ENCODE data around the gene TMEM267.
"Not testable (repeated sequence)": the region's sequence is repeated elsewhere in the genome, so short reads cannot be mapped to it uniquely, and the experiment has no call there.

TMEM267 gene

DNA sequence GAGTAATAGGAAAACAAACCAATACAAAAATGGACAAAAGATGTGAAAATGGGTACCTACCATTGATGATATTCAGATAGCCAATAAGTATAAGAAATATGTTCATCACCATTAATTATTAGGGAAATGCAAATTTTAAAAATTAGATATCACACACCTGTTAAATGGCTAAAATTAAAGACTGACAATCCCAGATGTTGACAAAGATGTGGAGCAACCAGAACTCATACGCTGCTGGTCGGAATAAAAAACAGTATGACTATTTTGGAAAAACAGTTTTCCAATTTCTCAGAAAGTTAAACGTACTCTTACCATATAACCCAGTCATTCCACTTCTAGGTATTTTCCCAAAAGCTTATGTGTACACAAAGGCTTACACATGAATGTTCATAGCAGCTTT, 27.1 kb downstream of the TMEM267 start:
- DNase-seq (ENCODE audit: low read depth): no peak

DNA sequence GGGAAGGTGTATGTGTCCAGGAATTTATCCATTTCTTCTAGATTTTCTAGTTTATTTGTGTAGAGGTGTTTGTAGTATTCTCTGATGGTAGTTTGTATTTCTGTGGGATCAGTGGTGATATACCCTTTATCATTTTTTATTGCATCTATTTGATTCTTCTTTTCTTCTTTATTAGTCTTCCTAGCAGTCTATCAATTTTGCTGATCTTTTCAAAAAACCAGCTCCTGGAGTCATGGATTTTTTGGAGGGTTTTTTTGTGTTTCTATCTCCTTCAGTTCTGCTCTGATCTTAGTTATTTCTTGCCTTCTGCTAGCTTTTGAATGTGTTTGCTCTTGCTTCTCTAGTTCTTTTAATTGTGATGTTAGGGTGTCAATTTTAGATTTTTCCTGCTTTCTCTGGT, 42.1 kb downstream of the TMEM267 start:
- not testable (repeated sequence) for DNase-seq (ENCODE audit: low read depth)

DNA sequence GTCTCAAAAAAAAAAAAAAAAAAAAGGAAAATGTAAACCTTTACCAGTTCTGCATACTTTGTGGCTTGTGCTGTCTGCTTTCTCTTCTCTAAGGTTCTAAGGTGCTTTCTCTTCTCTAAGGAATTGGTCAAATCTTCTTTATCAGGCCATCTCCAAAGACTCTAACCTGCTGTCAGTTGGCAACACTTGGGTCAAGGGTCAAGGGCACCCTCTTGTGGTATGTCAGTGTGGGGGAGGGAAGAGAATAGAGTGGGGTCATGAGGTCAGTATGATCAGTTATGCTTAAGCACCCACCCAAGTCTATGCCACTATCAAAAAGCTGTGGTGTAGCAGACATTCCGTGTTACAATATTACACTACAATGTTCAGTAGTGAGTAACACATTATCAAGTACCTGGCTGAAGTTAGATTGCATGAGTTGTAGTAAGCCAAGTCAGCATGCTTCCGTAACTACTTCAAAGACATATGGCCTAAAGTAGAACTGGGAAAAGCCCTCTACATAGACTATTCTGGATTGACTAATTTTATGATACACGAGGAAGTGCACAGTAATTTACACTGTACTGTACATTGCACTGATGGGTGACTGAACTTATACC, 46.5 kb downstream of the TMEM267 start:
- DNase-seq (ENCODE audit: low read depth): no peak

- DNase-seq (ENCODE audit: low read depth): no peak
Observed at GRCh38 chr5:43433382-43433781, 50.3 kb downstream of the TMEM267 start.

- no peak for DNase-seq (ENCODE audit: low read depth)
Observed at GRCh38 chr5:43432486-43433375, 50.9 kb downstream of the TMEM267 start.

DNA sequence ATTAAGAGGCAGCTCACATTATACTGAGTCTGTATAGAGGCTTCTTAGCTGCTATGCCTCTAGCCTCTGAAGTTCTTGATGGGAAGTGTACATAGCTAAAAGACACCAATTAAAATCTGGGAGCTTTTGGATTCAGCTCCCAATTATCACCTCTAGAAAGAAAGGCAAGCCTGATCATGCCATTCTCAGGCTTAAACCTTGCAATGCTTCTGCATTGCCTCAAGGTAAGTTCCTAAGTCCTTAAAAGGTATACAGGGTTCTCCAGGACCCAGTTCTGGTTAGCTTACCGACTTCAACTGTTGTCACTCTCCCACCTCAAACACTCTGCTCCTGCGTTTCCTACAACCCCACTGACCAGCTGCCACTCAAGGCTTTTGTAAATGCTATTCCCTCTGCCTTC, 54.0 kb downstream of the TMEM267 start:
- DNase-seq (ENCODE audit: low read depth): no peak

- DNase-seq (ENCODE audit: low read depth): no peak
Observed at GRCh38 chr5:43429016-43429415, 54.6 kb downstream of the TMEM267 start.

DNA sequence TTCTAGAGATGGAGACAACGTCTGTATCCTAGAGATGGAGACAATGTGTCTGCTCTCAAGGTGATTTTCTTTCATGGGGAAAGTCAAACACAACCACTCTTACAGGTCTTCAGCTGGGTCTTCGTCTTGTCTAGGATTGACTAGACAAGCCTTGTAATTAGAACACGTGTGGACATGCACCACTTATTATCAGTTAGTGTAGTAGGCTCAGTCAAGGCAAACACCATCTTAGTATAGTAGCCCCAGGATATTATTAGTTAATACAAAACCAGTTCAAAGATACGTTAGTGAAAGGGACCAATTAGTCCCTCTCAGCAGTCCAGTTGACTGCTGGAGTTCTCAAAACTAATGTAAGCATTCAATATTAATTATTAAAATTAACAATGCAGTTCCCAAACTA, 56.4 kb downstream of the TMEM267 start:
- no peak for DNase-seq (ENCODE audit: low read depth)

- DNase-seq (ENCODE audit: low read depth): no peak
Observed at GRCh38 chr5:43425983-43426382, 57.7 kb downstream of the TMEM267 start.

DNA sequence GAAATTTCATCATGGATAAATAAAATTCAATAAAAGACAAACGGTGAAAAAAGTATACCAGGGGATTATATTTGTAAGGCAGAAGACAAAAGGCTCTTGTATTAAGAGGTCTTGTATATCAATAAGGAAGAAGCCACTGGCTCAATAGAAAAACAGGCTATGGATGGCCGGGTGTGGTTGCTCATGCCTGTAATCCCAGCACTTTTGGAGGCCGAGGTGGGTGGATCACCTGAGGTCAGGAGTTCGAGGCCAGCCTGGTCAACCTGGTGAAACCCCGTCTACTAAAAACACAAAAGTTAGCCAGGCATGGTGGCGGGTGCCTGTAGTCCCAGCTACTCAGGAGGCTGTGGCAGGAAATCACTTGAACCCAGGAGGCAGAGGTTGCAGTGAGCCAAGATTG, 60.6 kb downstream of the TMEM267 start:
- not testable (repeated sequence) for DNase-seq (ENCODE audit: low read depth)

DNA sequence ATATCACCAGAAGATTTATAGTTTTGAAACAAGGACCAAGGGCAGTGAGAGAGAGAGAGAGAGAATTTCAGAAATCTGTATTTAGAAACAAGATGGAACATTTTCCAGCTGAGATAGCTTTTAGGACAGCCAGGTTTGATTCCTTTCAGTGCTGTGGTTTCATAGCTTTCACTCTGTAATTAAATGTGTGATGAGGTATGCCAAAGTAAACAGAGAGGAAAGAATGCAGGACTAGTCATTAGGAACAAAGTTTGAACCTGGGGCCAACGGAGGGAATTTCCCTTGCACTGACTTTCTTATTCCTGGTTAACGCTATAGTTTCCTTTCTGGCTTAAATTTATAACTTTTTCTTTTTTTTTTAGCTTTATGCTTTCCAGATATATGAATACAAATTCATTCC, 61.5 kb downstream of the TMEM267 start:
- DNase-seq (ENCODE audit: low read depth): no peak

GRCh38 chr5:43421450-43422133, 62.1 kb downstream of the TMEM267 start:
- DNase-seq (ENCODE audit: low read depth): no peak

- DNase-seq (ENCODE audit: low read depth): no peak
Observed at GRCh38 chr5:43420241-43420640, 63.4 kb downstream of the TMEM267 start.

GRCh38 chr5:43418561-43418960, 65.1 kb downstream of the TMEM267 start:
- no peak for DNase-seq (ENCODE audit: low read depth)

DNA sequence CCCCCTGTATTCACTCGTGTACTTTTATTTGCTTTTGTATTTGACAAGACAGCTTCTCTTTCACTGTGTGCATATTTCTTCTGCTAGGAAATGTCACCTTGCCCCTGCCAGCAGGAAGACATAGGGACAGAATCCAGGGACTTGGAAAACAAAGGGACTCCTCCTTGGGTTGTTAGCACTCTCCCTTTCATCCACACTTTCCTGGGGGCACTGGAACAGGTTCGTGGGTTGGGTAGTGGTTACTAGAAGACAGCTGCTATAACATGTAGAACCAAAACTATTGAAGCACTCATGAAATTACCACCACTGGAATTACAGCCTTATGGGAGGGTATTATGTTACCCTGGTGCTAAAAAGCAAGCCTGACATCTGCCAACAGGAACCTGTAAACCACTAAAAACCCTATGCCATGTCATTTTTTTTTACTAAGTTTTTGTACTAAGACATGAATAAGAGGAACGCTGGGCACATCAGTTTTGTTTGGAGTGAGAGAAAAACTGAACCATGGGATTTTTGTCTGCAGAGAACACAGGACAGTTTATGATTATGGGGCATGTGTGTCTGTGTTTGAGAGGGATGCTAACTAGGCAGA, 66.8 kb downstream of the TMEM267 start:
- no peak for DNase-seq (ENCODE audit: low read depth)

- no peak for DNase-seq (ENCODE audit: low read depth)
Observed at GRCh38 chr5:43415935-43416802, 67.5 kb downstream of the TMEM267 start.

GRCh38 chr5:43413966-43414365, 69.7 kb downstream of the TMEM267 start:
- DNase-seq (ENCODE audit: low read depth): no peak

DNA sequence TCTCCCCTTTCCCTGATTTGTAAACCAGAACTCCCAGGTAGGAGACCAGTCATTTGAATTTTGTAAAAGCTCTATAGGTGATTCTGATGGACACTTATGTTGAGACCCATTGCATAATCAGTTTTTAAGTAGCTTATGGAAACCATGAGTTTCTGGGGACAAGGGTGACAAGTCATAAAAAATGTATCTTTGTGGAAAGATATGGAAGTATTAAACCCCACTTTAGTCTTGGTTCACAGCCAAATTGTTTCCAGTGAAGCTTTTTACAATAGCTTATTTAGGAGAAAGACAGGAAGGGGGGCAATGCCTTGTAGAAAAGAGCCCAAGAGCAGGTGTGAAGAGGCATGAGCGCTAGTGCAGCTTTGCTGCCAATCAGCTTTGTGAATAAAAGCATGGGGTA, 71.0 kb downstream of the TMEM267 start:
- no peak for DNase-seq (ENCODE audit: low read depth)

DNA sequence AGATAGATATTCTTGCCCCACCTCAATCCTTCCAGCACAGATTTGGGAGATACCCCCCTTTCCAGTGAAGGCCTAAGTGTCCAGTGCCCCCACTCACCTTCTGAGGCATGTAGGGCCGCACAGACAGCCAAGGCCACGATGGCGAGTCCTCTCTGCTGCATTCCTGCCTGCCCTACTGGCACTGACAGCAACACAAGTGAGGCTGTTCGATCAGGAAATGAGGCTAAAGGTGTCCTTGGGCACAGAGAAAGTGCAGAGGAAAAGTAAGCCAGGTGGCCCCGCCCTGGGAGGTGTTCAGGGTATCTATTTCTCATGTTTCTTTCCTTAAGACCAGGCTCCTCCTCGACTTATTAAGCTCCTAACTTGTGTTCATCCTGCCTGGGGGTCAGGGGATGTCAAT, 71.5 kb downstream of the TMEM267 start, which contains the start of gene CCL28:
Gene CCL28, minus strand, starts transcription at position 236 of the 400 bp plus-strand sequence. Its CDS starts 75 bp downstream, at position 161.
- DNase-seq (ENCODE audit: low read depth): no peak

DNA sequence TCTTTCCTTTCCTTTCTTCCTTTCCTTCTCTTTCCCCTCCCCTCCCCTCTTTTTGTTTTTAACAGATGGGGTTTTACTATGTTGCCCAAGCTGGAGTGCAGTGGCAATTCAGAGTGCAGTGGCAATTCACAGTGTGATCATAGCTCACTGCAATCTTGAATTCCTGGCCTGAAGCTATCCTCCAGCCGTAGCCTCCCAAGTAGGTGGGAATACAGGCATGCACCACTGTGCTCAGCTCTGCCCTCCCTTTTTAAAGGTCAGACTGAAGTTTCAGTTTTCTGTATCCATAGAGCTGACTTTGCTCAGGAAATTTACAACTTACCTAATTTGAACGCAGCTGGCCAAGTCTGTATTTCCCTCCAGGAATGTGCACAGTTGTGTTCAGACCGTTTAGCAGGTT, 72.2 kb downstream of the TMEM267 start:
- no peak for DNase-seq (ENCODE audit: low read depth)

DNA sequence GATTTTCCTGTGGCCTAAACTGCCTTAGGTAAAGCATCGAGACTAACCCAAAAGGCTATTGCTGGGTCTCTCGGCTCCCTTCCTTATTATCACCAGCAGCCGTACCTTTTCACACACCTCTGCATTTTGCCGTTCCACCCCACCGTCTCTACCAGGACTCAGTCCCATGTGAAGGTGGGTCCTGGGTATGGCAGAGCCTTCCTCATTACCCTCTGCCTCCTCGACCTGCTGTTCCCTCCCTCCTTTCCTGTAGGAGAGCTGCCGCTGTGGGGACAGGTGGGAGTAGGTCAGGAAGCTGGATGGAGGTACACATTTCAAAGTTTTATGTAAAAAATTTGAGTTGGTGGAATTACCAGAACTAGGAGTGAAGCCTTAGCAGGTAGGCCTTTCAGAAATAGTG, 73.3 kb downstream of the TMEM267 start:
- DNase-seq (ENCODE audit: low read depth): no peak

Measured in T follicular helper cell (primary cell).